Measurements from ENCODE around the gene PSORS1C2. TPM values are rescaled to one million over a fixed set of nuclear protein-coding genes. Genes with fewer than 3 reads are reported as not detected.
A peak's percentile ranks its signal among the peaks of the same experiment; 100 is the strongest.
"Not testable (repeated sequence)": the region's sequence is repeated elsewhere in the genome, so short reads cannot be mapped to it uniquely, and the experiment has no call there.

The PSORS1C2 gene
- total and polyA plus RNA-seq, 2 donors (not counting 3 experiments of a cell fraction or from before 2014, with no cell fraction given), result not detected

DNA sequence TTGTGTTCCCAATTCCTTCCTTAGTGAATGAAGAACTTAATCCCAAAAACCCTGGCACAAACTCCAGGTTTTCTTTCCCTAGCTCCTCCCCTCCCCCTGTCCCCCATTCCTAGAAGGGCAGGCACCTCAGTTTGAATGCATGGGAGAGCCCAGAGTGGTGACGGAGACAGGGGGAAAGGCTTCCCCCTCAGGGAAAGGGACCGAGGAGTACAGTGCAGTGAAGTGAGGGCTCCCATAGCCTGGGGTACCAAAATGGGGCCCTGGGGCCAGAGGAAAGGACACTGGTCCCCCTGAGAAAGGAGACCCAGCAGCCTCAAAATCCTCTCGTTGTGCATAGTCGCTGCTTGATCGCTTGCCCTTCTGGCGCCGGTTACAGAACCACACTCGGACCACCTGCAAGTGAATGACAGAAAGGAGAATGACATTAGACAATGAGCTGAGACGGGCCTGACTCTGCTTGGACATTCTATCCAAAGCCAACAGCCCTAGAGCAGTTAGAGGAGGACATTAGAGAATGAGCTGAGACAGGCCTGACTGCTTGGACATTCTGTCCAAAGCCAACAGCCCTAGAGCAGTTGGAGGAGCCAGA, 25.7 kb upstream of the PSORS1C2 start:
- BruUV-seq (replicated peaks); dilution Hi-C loops (cut with MboI; ENCODE audit: extremely low pct_ligation_motif_present, low sequenced_read_pairs); H3K36me3 ChIP-seq (ENCODE audit: control insufficient read depth in 2 of 2, extremely low read depth in 1 of 2, insufficient read depth in 2 of 2, low read length in 2 of 2); H4K20me1 ChIP-seq (replicated peaks; ENCODE audit: control insufficient read depth, extremely low read depth, insufficient read depth, low read length); H2AFZ ChIP-seq (ENCODE audit: low read depth, low read length); H3K4me2 ChIP-seq (ENCODE audit: insufficient read depth, low read length); H3K4me3 ChIP-seq (replicated peaks in 1 of 3; ENCODE audit: insufficient read depth in 1 of 3, low read depth in 1 of 3, low read length in 3 of 3); H3K9me3 ChIP-seq (replicated peaks; ENCODE audit: control insufficient read depth, insufficient read depth, low read length); H3K9me1 ChIP-seq (replicated peaks; ENCODE audit: control insufficient read depth, extremely low read depth, insufficient read depth, low read length); H3K4me1 ChIP-seq (ENCODE audit: control insufficient read depth, extremely low read depth, insufficient read depth, low read length); intact Hi-C loops (cut with micrococcal nuclease); H3K9ac ChIP-seq (replicated peaks; ENCODE audit: extremely low read depth, insufficient read depth, low read length); DNase-seq (ENCODE audit: low read depth, low spot score); FAIRE-seq; POLR2A ChIA-PET; H3K27me3 ChIP-seq (ENCODE audit: control insufficient read depth in 2 of 2, insufficient read depth in 2 of 2, low read length in 2 of 2); H3K79me2 ChIP-seq (ENCODE audit: control insufficient read depth, insufficient read depth, low read length); H3K27ac ChIP-seq (ENCODE audit: insufficient read depth, low read depth, low read length): not testable (repeated sequence)
- CTCF ChIA-PET, result interaction anchor here (0.6 to 1.1 kb wide), 2 partner anchors 27 to 28 kb away, joined by 4 read pairs; no protein-coding TSS in a partner anchor

DNA sequence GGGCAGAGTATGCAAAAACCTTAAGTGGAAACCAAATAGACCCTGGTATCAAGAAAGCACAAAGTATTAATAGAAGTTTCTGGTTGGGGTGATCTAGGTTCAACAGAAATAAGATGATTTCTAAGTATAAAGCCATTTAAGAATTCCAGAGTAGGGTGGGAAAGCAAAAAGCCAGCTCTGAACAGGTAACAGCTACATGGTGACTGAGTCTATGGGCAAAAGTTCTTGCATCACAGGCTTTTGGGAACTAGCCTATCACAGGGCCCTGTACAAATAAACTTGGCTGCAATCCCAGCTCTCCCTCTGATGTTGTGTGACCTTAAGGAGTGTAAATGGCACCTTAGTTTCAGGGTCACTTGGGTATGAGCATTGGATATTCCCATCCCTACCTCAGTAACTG, 25.1 kb upstream of the PSORS1C2 start:
- no peak overlapping the region for H3K27ac ChIP-seq (ENCODE audit: insufficient read depth, low read depth, low read length)

More for the DNA sequence above, 25.1 kb upstream of the PSORS1C2 start:
- no peaks in the 10 kb centered on the region for H3K9me3 ChIP-seq (replicated peaks; ENCODE audit: control insufficient read depth, insufficient read depth, low read length)
- H3K4me3 ChIP-seq (replicated peaks in 1 of 3; ENCODE audit: insufficient read depth in 1 of 3, low read depth in 1 of 3, low read length in 3 of 3), result no peak overlapping the region
- H3K27me3 ChIP-seq (ENCODE audit: control insufficient read depth in 2 of 2, insufficient read depth in 2 of 2, low read length in 2 of 2), result no peaks in the 10 kb centered on the region
- TF ChIP-seq MYC (IDR thresholded peaks at IDR 0.05; ENCODE audit: low read depth, low read length) (no peak), FOS (IDR thresholded peaks at IDR 0.05; ENCODE audit: borderline replicate concordance, insufficient read depth, low read length) (no peak), JUN (IDR thresholded peaks at IDR 0.05; ENCODE audit: borderline replicate concordance, insufficient read depth, insufficient read length, low read depth) (no peak), POLR2AphosphoS5 (IDR thresholded peaks at IDR 0.05; ENCODE audit: insufficient read depth, low read depth, low read length) (no peak), GATA2 (IDR thresholded peaks at IDR 0.05; ENCODE audit: insufficient read depth, insufficient read length, low read depth, low read length) (no peak), EZH2 (IDR thresholded peaks at IDR 0.05; ENCODE audit: borderline replicate concordance, low read depth, low read length, severe bottlenecking) (no peak), POLR2A (IDR thresholded peaks at IDR 0.05; ENCODE audit: low read depth, low read length) (no peak)
- TF ChIP-seq, protein P1, sequence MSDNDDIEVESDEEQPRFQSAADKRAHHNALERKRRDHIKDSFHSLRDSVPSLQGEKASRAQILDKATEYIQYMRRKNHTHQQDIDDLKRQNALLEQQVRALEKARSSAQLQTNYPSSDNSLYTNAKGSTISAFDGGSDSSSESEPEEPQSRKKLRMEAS (IDR thresholded peaks at IDR 0.05; ENCODE audit: insufficient read depth, insufficient read length), result no peak
- TF ChIP-seq, protein P2, sequence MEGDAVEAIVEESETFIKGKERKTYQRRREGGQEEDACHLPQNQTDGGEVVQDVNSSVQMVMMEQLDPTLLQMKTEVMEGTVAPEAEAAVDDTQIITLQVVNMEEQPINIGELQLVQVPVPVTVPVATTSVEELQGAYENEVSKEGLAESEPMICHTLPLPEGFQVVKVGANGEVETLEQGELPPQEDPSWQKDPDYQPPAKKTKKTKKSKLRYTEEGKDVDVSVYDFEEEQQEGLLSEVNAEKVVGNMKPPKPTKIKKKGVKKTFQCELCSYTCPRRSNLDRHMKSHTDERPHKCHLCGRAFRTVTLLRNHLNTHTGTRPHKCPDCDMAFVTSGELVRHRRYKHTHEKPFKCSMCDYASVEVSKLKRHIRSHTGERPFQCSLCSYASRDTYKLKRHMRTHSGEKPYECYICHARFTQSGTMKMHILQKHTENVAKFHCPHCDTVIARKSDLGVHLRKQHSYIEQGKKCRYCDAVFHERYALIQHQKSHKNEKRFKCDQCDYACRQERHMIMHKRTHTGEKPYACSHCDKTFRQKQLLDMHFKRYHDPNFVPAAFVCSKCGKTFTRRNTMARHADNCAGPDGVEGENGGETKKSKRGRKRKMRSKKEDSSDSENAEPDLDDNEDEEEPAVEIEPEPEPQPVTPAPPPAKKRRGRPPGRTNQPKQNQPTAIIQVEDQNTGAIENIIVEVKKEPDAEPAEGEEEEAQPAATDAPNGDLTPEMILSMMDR (IDR thresholded peaks at IDR 0.05; ENCODE audit: extremely low read depth in 1 of 2, insufficient read depth in 1 of 2, low read depth in 1 of 2, low read length in 2 of 2), result no peak
- CTCF ChIA-PET, result interaction anchor here (1.1 kb wide), 1 partner anchor 27 kb away, joined by 4 read pairs; no protein-coding TSS in a partner anchor
- H4K20me1 ChIP-seq (replicated peaks; ENCODE audit: control insufficient read depth, extremely low read depth, insufficient read depth, low read length), result no peaks in the 10 kb centered on the region
- H3K9ac ChIP-seq (replicated peaks; ENCODE audit: extremely low read depth, insufficient read depth, low read length), result no peak overlapping the region
- DNase-seq (ENCODE audit: low read depth, low spot score) (no peak), FAIRE-seq (peak; percentile 26)
- no TSS peak for BruUV-seq (replicated peaks)
- H3K9me1 ChIP-seq (replicated peaks; ENCODE audit: control insufficient read depth, extremely low read depth, insufficient read depth, low read length), result no peaks in the 10 kb centered on the region
- no peaks in the 10 kb centered on the region for H3K36me3 ChIP-seq (ENCODE audit: control insufficient read depth in 2 of 2, extremely low read depth in 1 of 2, insufficient read depth in 2 of 2, low read length in 2 of 2)
- H3K4me2 ChIP-seq (ENCODE audit: insufficient read depth, low read length), result no peak overlapping the region
- H3K79me2 ChIP-seq (ENCODE audit: control insufficient read depth, insufficient read depth, low read length), result peaks cover 13% of the 10 kb centered on the region
- POLR2A ChIA-PET, result no interaction called here
- dilution Hi-C loops (cut with MboI; ENCODE audit: extremely low pct_ligation_motif_present, low sequenced_read_pairs), result no loop called here
- H3K4me1 ChIP-seq (ENCODE audit: control insufficient read depth, extremely low read depth, insufficient read depth, low read length), result peaks cover 9% of the 10 kb centered on the region
- intact Hi-C loops (cut with micrococcal nuclease), result no loop called here
- no peak overlapping the region for H2AFZ ChIP-seq (ENCODE audit: low read depth, low read length)
